Endodermal cell (in vitro differentiated cells): ENCODE data around the gene BMP7. TPM values are rescaled to one million over a fixed set of nuclear protein-coding genes. Genes with fewer than 3 reads are reported as not detected.

Source experiments
- DNase-seq: peaks from one replicate; pipeline ENCODE4 v3.0.0-alpha.2; 2017
- H3K27ac ChIP-seq: 2 replicates; pipeline ENCODE4 v1.5.1; 2013; ENCODE audit warnings: mild to moderate bottlenecking, low read depth, low read length, moderate library complexity
- H3K27me3 ChIP-seq: 2 replicates; pipeline ENCODE4 v1.6.1; 2013; ENCODE audit warnings: mild to moderate bottlenecking, low read length, moderate library complexity; ENCODE audit not compliant: insufficient read depth, control insufficient read depth, poor library complexity, severe bottlenecking
- H3K36me3 ChIP-seq: 2 replicates; pipeline ENCODE4 v1.7.0; 2013; ENCODE audit warnings: mild to moderate bottlenecking, low read length, moderate library complexity; ENCODE audit not compliant: control insufficient read depth, insufficient read depth
- H3K4me1 ChIP-seq: one replicate; pipeline ENCODE4 v1.7.0; 2013; ENCODE audit warnings: low read length; ENCODE audit not compliant: control insufficient read depth, insufficient read depth
- H3K4me3 ChIP-seq: 2 replicates; pipeline ENCODE4 v1.5.1; 2013; ENCODE audit warnings: mild to moderate bottlenecking, low read length, moderate library complexity
- H3K9ac ChIP-seq: 2 replicates; pipeline ENCODE4 v1.6.1; 2013; ENCODE audit warnings: mild to moderate bottlenecking, low read length, moderate library complexity; ENCODE audit not compliant: poor library complexity, severe bottlenecking; ENCODE audit errors: extremely low read depth
- H3K9me3 ChIP-seq: 2 replicates; pipeline ENCODE4 v1.6.1; 2013; ENCODE audit warnings: mild to moderate bottlenecking, low read length, moderate library complexity; ENCODE audit not compliant: control insufficient read depth
- H3K27ac Mint-ChIP-seq: 2 replicates; pipeline ENCODE4 v1.8.0; 2020; ENCODE audit warnings: mixed read lengths
- H3K27me3 Mint-ChIP-seq: 2 replicates; pipeline ENCODE4 v1.8.0; 2021; ENCODE audit warnings: mild to moderate bottlenecking, mixed read lengths; ENCODE audit not compliant: insufficient read depth
- H3K36me3 Mint-ChIP-seq: 2 replicates; pipeline ENCODE4 v1.8.0; 2020; ENCODE audit warnings: low read depth, mixed read lengths
- H3K4me1 Mint-ChIP-seq: 2 replicates; pipeline ENCODE4 v1.8.0; 2020; ENCODE audit warnings: mixed read lengths
- H3K4me3 Mint-ChIP-seq: 2 replicates; pipeline ENCODE4 v1.8.0; 2020; ENCODE audit warnings: mild to moderate bottlenecking, moderate library complexity, mixed read lengths
- H3K9me3 Mint-ChIP-seq: 2 replicates; pipeline ENCODE4 v1.8.0; 2020; ENCODE audit warnings: mild to moderate bottlenecking, mixed read lengths
- CTCF ChIP-seq: fragments of 200-600 bp; sonication (generic); conservative IDR thresholded peaks from 2 replicates; pipeline ENCODE4 v1.5.0; 2021; ENCODE audit warnings: antibody characterized with exemption, mild to moderate bottlenecking
- WGBS, 2 experiments: methylation state at CpG; one replicate each; pipeline versions ENCODE4 v1.1.5 to v1.1.7; 2013; ENCODE audit warnings: missing lambda C conversion rate in 2 of 2, mixed read lengths in 1 of 2; ENCODE audit not compliant: insufficient coverage in 1 of 2, insufficient read length in 1 of 2; 5-methylcytosine and 5-hydroxymethylcytosine counted together
- total RNA-seq, 2 donors: library from RNA; stranded (reverse); fragmentation: NEBNext Ultra II Directional in 1 of 2; extraction: Animal tissue kit (Norgen Biotek cat#: 25700) in 1 of 2; gene quantifications; 2 replicates in 1 of 2; 3 replicates in 1 of 2; pipeline ENCODE4 v1.2.1, GENCODE V29; 2021

The BMP7 gene
- total RNA-seq, 2 donors from 2014 or later: 45.6 to 49.6 TPM

- 95 to 96% methylated on average over 14 of the region's 14 CpGs for WGBS, 2 experiments
- Mint-ChIP-seq H3K27ac (peak overlapping the region; percentile 12), H3K27me3 (no peaks in the 10 kb centered on the region), H3K4me3 (no peak overlapping the region), H3K4me1 (peaks cover 4% of the 10 kb centered on the region), H3K36me3 (peaks cover 73% of the 10 kb centered on the region), H3K9me3 (peaks cover 3% of the 10 kb centered on the region)
- Histone ChIP-seq H3K9ac (no peak overlapping the region), H3K4me3 (no peak overlapping the region), H3K36me3 (peaks cover 22% of the 10 kb centered on the region), H3K9me3 (no peaks in the 10 kb centered on the region), H3K27ac (no peak overlapping the region), H3K4me1 (no peaks in the 10 kb centered on the region), H3K27me3 (no peaks in the 10 kb centered on the region)
- no peak for DNase-seq
- no peak for TF ChIP-seq CTCF
These were observed 96.1 kb downstream of the BMP7 start for GRCh38 chr20:57170343-57170742.

GRCh38 chr20:57169162-57169561, 97.3 kb downstream of the BMP7 start:
- Histone ChIP-seq H3K4me1 (no peaks in the 10 kb centered on the region), H3K27me3 (no peaks in the 10 kb centered on the region), H3K9me3 (peaks cover 4% of the 10 kb centered on the region), H3K4me3 (no peak overlapping the region), H3K36me3 (peaks cover 22% of the 10 kb centered on the region), H3K9ac (no peak overlapping the region), H3K27ac (no peak overlapping the region)
- TF ChIP-seq CTCF: no peak
- H3K36me3 Mint-ChIP-seq: peaks cover 72% of the 10 kb centered on the region
- H3K9me3 Mint-ChIP-seq: peaks cover 8% of the 10 kb centered on the region
- DNase-seq: no peak
- H3K4me3 Mint-ChIP-seq: no peak overlapping the region
- 72 to 74% methylated on average over 7 of the region's 7 CpGs for WGBS, 2 experiments
- no peak overlapping the region for H3K27ac Mint-ChIP-seq
- no peaks in the 10 kb centered on the region for H3K27me3 Mint-ChIP-seq
- H3K4me1 Mint-ChIP-seq: peaks cover 4% of the 10 kb centered on the region

GRCh38 chr20:57167971-57168701, 98.3 kb downstream of the BMP7 start:
- peaks cover 4% of the 10 kb centered on the region for H3K9me3 ChIP-seq
- H3K9ac ChIP-seq: no peak overlapping the region
- H3K27me3 ChIP-seq: no peaks in the 10 kb centered on the region
- Mint-ChIP-seq H3K27ac (no peak overlapping the region), H3K4me3 (no peak overlapping the region), H3K9me3 (peaks cover 12% of the 10 kb centered on the region), H3K4me1 (peaks cover 4% of the 10 kb centered on the region), H3K36me3 (peaks cover 67% of the 10 kb centered on the region), H3K27me3 (no peaks in the 10 kb centered on the region)
- no peaks in the 10 kb centered on the region for H3K4me1 ChIP-seq
- WGBS, 2 experiments: 73 to 84% methylated on average over 17 to 26 of the region's 26 CpGs
- DNase-seq: peak; percentile 56
- H3K36me3 ChIP-seq: peaks cover 22% of the 10 kb centered on the region
- TF ChIP-seq CTCF: no peak
- peak overlapping the region; percentile 68 for H3K27ac ChIP-seq
- H3K4me3 ChIP-seq: no peak overlapping the region
